Measurements from ENCODE around the gene C6orf118. TPM values are rescaled to one million over a fixed set of nuclear protein-coding genes. Genes with fewer than 3 reads are reported as not detected.
A peak's percentile ranks its signal among the peaks of the same experiment; 100 is the strongest.

C6orf118 gene
- not detected in 2 replicates for total RNA-seq
- polyA plus RNA-seq, result not detected in 2 replicates

GRCh38 chr6:165308926-165309731, at the start of gene C6orf118:
Gene C6orf118, minus strand, starts transcription at chr6:165309605. Its CDS starts 19 bp downstream, at chr6:165309586.
- peak within 1 kb of the TSS; percentile 6 for H3K4me3 ChIP-seq
- 10% methylated on average over 34 of the region's 35 CpGs for WGBS (ENCODE audit: low lambda C conversion rate, missing lambda C conversion rate)

GRCh38 chr6:165345700-165346099, 36.3 kb upstream of the C6orf118 start:
- TF ChIP-seq CTCF (IDR thresholded peaks at IDR 0.05; ENCODE audit: poor library complexity) (no peak), EZH2 (IDR thresholded peaks at IDR 0.05; ENCODE audit: borderline replicate concordance) (no peak), EZH2phosphoT487 (IDR thresholded peaks at IDR 0.05; ENCODE audit: low read depth, severe bottlenecking, unreplicated experiment) (no peak)
- DNase-seq (ENCODE audit: low spot score), result no peak
- 84% methylated on average over 4 of the region's 4 CpGs for WGBS (ENCODE audit: low lambda C conversion rate, missing lambda C conversion rate)

More at GRCh38 chr6:165308926-165309731, at the start of gene C6orf118:
- Histone ChIP-seq H3K9me2 (replicated peaks; ENCODE audit: insufficient read depth) (no peaks in the 10 kb centered on the region), H2AFZ (peak within 1 kb of the TSS; percentile 15), H3K27ac (no peak within 1 kb of the TSS), H3K4me1 (ENCODE audit: insufficient read depth) (peaks cover 3% of the 10 kb centered on the region), H3K36me3 (replicated peaks; ENCODE audit: insufficient read depth, low read depth) (no peaks in the 10 kb centered on the region), H3K79me2 (no peaks in the 10 kb centered on the region), H4K20me1 (ENCODE audit: insufficient read depth, poor library complexity, severe bottlenecking) (no peaks in the 10 kb centered on the region), H3K9me3 (ENCODE audit: low read depth) (no peaks in the 10 kb centered on the region), H3K4me2 (peak within 1 kb of the TSS; percentile 91), H3K27me3 (peaks cover 6% of the 10 kb centered on the region)
- DNase-seq (ENCODE audit: low spot score), result peak; percentile 86
- TF ChIP-seq CTCF (IDR thresholded peaks at IDR 0.05; ENCODE audit: poor library complexity), result no peak
- TF ChIP-seq EZH2phosphoT487 (IDR thresholded peaks at IDR 0.05; ENCODE audit: low read depth, severe bottlenecking, unreplicated experiment), result no peak
- TF ChIP-seq EZH2 (IDR thresholded peaks at IDR 0.05; ENCODE audit: borderline replicate concordance), result no peak

GRCh38 chr6:165340532-165340931, 31.1 kb upstream of the C6orf118 start:
- Histone ChIP-seq H3K9me2 (replicated peaks; ENCODE audit: insufficient read depth) (no peaks in the 10 kb centered on the region), H3K27me3 (no peaks in the 10 kb centered on the region), H3K9me3 (ENCODE audit: low read depth) (no peaks in the 10 kb centered on the region), H3K79me2 (no peaks in the 10 kb centered on the region), H3K27ac (no peak overlapping the region), H3K4me1 (ENCODE audit: insufficient read depth) (no peaks in the 10 kb centered on the region), H4K20me1 (ENCODE audit: insufficient read depth, poor library complexity, severe bottlenecking) (no peaks in the 10 kb centered on the region), H3K4me2 (no peak overlapping the region), H3K4me3 (no peak overlapping the region), H3K36me3 (replicated peaks; ENCODE audit: insufficient read depth, low read depth) (no peaks in the 10 kb centered on the region), H2AFZ (no peak overlapping the region)
- WGBS (ENCODE audit: low lambda C conversion rate, missing lambda C conversion rate), result 87% methylated on average over 5 of the region's 5 CpGs
- TF ChIP-seq EZH2phosphoT487 (IDR thresholded peaks at IDR 0.05; ENCODE audit: low read depth, severe bottlenecking, unreplicated experiment) (no peak), EZH2 (IDR thresholded peaks at IDR 0.05; ENCODE audit: borderline replicate concordance) (no peak), CTCF (IDR thresholded peaks at IDR 0.05; ENCODE audit: poor library complexity) (no peak)
- DNase-seq (ENCODE audit: low spot score), result no peak

More at GRCh38 chr6:165345700-165346099, 36.3 kb upstream of the C6orf118 start:
- H3K9me2 ChIP-seq (replicated peaks; ENCODE audit: insufficient read depth), result no peaks in the 10 kb centered on the region
- no peaks in the 10 kb centered on the region for H4K20me1 ChIP-seq (ENCODE audit: insufficient read depth, poor library complexity, severe bottlenecking)
- H3K4me1 ChIP-seq (ENCODE audit: insufficient read depth), result no peaks in the 10 kb centered on the region
- no peaks in the 10 kb centered on the region for H3K27me3 ChIP-seq
- no peak overlapping the region for H3K4me2 ChIP-seq
- no peaks in the 10 kb centered on the region for H3K79me2 ChIP-seq
- H2AFZ ChIP-seq, result no peak overlapping the region
- no peaks in the 10 kb centered on the region for H3K9me3 ChIP-seq (ENCODE audit: low read depth)
- no peak overlapping the region for H3K4me3 ChIP-seq
- H3K36me3 ChIP-seq (replicated peaks; ENCODE audit: insufficient read depth, low read depth), result no peaks in the 10 kb centered on the region
- H3K27ac ChIP-seq, result no peak overlapping the region

Data from hepatocyte (in vitro differentiated cells).